ENCODE measurements around the gene FGF4.

DNA sequence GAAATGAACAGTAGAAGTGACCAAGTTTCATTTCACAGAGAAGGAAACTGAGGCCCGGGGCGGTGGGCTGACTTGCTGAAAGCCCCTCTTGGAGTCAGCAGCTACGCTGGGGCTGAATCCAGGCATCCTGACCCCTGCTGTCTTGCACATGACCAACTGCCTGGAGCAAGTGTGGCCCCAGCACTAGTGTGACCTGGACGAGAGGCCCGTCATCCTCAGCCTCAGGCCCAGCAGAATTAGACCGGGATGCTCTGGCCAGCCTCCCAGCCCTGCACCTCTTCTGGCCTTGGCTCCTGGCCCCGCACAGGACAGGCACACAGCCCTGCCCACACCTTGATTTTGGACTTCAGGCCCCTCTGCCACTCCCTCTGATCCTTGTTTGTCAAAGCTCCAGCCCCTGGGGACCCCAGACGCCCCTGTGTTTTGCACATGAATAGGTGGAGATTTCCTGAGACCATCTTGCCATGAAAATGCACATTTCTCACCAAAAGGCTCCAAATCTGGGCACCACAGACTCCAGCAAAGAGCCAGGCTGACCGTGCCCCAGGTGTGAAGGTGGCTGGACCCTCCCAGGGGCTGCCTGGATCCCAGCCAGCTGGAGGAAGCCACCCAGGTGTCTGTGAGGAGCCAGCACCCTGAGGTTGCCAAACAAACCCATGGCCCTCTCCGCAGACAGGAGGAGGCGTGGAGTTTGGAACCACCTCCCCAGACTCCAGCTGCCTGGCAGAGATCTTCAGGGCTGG lies 24.9 kb downstream of the FGF4 start:
- TF ChIP-seq, protein P1, sequence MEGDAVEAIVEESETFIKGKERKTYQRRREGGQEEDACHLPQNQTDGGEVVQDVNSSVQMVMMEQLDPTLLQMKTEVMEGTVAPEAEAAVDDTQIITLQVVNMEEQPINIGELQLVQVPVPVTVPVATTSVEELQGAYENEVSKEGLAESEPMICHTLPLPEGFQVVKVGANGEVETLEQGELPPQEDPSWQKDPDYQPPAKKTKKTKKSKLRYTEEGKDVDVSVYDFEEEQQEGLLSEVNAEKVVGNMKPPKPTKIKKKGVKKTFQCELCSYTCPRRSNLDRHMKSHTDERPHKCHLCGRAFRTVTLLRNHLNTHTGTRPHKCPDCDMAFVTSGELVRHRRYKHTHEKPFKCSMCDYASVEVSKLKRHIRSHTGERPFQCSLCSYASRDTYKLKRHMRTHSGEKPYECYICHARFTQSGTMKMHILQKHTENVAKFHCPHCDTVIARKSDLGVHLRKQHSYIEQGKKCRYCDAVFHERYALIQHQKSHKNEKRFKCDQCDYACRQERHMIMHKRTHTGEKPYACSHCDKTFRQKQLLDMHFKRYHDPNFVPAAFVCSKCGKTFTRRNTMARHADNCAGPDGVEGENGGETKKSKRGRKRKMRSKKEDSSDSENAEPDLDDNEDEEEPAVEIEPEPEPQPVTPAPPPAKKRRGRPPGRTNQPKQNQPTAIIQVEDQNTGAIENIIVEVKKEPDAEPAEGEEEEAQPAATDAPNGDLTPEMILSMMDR (conservative IDR thresholded peaks at IDR 0.05), result no peak
- TF ChIP-seq ZFX (IDR thresholded peaks at IDR 0.05), result no peak

Measured in C4-2B (cell line).